Mucosa of rectum (tissue), 2 donors: ENCODE measurements around the gene TDRD1.
A peak's percentile ranks its signal among the peaks of the same experiment; 100 is the strongest.

Experiments used
- H3K27ac ChIP-seq, 2 donors: one replicate each; pipeline ENCODE4 v1.7.0; 2013; ENCODE audit warnings: inconsistent platforms in 2 of 2, low read depth in 2 of 2, low read length in 2 of 2
- H3K27me3 ChIP-seq, 2 donors: one replicate each; pipeline ENCODE4 v1.7.0; 2013; ENCODE audit warnings: low read length in 2 of 2; ENCODE audit not compliant: control insufficient read depth in 2 of 2, insufficient read depth in 2 of 2
- H3K36me3 ChIP-seq, 2 donors: one replicate each; pipeline ENCODE4 v1.7.0; 2013; ENCODE audit warnings: low read length in 2 of 2; ENCODE audit not compliant: control insufficient read depth in 2 of 2, insufficient read depth in 2 of 2
- H3K4me1 ChIP-seq, 2 donors: one replicate each; pipeline ENCODE4 v1.7.0; 2013; ENCODE audit warnings: low read length in 2 of 2, mild to moderate bottlenecking in 1 of 2; ENCODE audit not compliant: control insufficient read depth in 2 of 2, insufficient read depth in 2 of 2
- H3K4me3 ChIP-seq, 2 donors: one replicate each; pipeline ENCODE4 v1.7.0; 2013; ENCODE audit warnings: low read length in 2 of 2
- H3K9ac ChIP-seq, 2 donors: one replicate each; pipeline ENCODE4 v1.7.0; 2013; ENCODE audit warnings: low read length in 2 of 2, low read depth in 1 of 2, mild to moderate bottlenecking in 1 of 2
- H3K9me3 ChIP-seq, 2 donors: one replicate each; pipeline ENCODE4 v1.7.0; 2013; ENCODE audit warnings: low read length in 2 of 2; ENCODE audit not compliant: control insufficient read depth in 2 of 2
- donor health status: healthy.
- donor health status: Normal muscosa, but diverticular disease.

The TDRD1 gene

DNA sequence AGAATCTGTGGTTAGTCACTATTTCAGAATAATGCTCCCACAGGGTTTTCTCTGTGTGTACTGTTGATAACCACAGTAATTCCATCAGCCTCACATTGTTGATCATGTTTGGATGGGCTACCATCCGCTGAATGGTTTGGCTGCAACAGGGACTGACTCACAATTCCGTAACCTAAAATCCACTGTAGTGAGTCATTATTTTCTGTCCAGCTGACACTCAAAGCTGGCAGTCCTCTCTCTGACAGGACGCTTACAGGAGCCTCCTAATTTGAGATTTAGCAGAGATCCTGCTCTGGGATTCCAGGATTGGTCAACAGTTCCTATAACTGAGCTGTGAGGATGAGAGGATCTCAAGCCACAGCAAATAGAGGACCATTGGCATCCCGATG is 92.6 kb downstream of the TDRD1 start:
- Histone ChIP-seq H3K27ac (peak overlapping the region in 1 of 2 donors; percentile 52), H3K4me3 (no peak overlapping the region), H3K36me3 (no peaks in the 10 kb centered on the region), H3K9ac (no peak overlapping the region), H3K9me3 (no peaks in the 10 kb centered on the region), H3K27me3 (peaks cover 8% of the 10 kb centered on the region in 2 donors), H3K4me1 (peaks cover 14 to 15% of the 10 kb centered on the region in 2 donors)

DNA sequence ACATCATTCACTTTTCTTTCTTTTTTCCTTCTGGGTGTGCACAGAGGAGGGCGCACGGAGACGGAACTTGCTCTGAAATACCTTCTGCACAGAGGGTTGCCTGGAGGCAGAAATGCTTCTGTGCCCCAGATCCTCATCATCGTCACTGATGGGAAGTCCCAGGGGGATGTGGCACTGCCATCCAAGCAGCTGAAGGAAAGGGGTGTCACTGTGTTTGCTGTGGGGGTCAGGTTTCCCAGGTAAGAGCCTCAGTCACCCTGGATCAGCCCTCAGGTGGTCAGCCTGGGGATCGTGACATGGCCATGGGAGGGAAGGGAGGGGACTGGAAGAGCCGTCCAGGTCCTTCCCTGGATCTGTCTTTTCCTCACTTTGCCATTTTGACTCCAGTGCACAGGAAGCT is 93.5 kb downstream of the TDRD1 start:
- H3K9ac ChIP-seq, result no peak overlapping the region
- H3K4me1 ChIP-seq, result peaks cover 14 to 15% of the 10 kb centered on the region in 2 donors
- H3K27me3 ChIP-seq, result peaks cover 8 to 10% of the 10 kb centered on the region in 2 donors
- H3K36me3 ChIP-seq, result no peaks in the 10 kb centered on the region
- H3K9me3 ChIP-seq, result no peaks in the 10 kb centered on the region
- no peak overlapping the region for H3K4me3 ChIP-seq
- H3K27ac ChIP-seq, result no peak overlapping the region

DNA sequence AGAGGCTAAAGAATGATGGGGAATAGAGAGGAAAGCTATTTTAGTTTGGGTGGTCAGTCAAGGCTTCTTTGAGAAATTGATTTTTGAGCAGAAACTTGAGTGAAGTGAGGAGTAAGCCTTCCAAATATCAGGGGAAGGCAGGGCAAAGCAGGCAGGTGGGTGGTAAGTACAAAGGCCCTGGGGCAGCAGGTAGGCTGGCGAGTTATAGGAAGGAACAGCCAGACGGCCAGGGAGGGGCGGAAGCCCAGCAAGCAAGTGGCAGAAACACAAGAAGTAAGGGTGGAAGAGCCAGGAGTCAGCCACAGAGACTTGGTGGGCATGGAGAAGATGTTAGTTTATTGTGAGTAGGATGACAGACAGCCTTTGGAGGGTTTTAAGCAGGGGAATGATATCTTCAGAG is 94.8 kb downstream of the TDRD1 start:
- Histone ChIP-seq H3K27ac (no peak overlapping the region), H3K4me1 (peaks cover 14 to 15% of the 10 kb centered on the region in 2 donors), H3K4me3 (no peak overlapping the region), H3K9me3 (no peaks in the 10 kb centered on the region), H3K27me3 (peaks cover 10 to 11% of the 10 kb centered on the region in 2 donors), H3K36me3 (no peaks in the 10 kb centered on the region), H3K9ac (no peak overlapping the region)

DNA sequence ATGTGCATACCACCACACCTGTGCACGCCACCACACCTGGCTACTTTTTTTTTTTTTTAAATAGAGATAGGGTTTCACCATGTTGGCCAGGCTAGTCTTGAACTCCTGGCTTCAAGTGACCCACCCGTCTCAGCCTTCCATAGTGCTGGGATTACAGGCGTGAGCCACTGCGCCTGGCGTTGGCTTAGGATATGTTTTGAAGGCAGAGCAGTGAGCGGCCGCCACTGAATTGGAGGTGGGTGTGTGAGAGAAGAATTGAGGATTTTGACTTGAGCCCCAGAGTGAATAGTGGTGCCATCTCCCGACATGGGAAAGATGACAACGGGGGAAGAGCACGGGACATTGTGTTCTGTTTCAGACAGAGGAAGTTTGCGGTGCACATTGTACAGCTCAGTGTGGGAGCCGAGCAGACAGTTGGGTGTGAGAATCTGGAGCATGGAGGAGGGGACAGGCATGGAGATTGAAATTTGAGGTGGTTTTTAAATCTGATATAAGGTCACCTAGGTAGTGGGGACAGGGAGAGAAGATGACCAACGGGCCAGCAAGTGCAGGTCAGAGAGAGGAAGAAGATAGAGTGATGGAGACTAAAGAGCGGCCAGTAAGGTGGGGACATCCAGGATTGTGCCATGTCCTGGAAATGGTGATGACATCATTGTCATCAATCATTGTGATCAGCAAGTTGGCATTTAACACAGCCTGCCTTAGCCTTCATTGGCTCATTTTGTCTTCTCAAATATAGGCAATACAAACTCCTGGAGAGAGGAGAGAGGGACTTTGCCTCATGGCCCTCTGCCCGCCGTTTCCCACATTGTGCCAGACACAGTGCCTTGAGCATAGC is 95.7 kb downstream of the TDRD1 start:
- no peak overlapping the region for H3K4me3 ChIP-seq
- H3K27me3 ChIP-seq, result peaks cover 10 to 11% of the 10 kb centered on the region in 2 donors
- no peak overlapping the region for H3K27ac ChIP-seq
- H3K36me3 ChIP-seq, result no peaks in the 10 kb centered on the region
- peaks cover 14 to 15% of the 10 kb centered on the region in 2 donors for H3K4me1 ChIP-seq
- H3K9ac ChIP-seq, result no peak overlapping the region
- H3K9me3 ChIP-seq, result no peaks in the 10 kb centered on the region

DNA sequence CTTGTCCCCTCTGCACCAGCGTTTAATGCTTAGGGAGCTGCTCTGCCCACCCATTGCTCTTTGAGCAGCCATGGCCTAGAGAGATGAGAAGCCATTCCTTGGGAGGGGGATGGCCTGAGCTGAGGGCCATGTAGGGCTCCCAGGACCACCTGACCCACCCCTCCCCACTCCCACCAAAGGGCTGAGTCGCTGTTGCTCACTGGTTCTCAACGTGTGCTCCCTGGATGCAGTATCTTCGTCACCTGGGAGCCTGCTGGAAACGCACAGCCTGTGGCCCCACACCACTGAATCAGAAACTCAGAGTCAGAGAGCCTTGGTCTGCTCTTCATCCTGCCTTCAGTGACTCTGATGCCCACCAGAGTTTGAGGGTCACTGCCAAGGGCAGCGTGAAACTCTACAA is 96.9 kb downstream of the TDRD1 start:
- peaks cover 8 to 11% of the 10 kb centered on the region in 2 donors for H3K4me1 ChIP-seq
- no peak overlapping the region for H3K9ac ChIP-seq
- no peaks in the 10 kb centered on the region for H3K9me3 ChIP-seq
- no peak overlapping the region for H3K4me3 ChIP-seq
- H3K27ac ChIP-seq, result no peak overlapping the region
- H3K36me3 ChIP-seq, result no peaks in the 10 kb centered on the region
- H3K27me3 ChIP-seq, result peaks cover 10 to 11% of the 10 kb centered on the region in 2 donors

DNA sequence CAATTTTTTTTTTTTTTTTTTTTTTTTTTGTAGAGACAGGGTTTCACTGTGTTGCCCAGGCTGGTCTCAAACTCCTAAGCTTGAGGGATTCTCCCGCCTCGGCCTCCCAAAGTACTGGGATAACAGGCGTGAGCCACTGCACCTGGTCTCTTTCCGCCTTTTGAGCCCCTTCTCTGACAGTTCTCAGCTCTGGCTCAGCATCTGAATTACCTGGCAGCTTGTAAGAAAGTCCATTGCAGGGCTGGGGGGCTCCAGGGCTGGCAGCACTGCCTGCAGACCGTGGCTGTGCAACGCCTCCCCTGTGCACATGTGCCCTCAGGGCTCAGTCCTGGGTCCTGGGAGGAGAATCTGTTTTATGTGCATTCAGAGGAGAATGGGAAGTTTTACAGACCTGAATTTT is 97.5 kb downstream of the TDRD1 start:
- no peaks in the 10 kb centered on the region for H3K9me3 ChIP-seq
- no peak overlapping the region for H3K27ac ChIP-seq
- H3K36me3 ChIP-seq, result no peaks in the 10 kb centered on the region
- peaks cover 11 to 12% of the 10 kb centered on the region in 2 donors for H3K27me3 ChIP-seq
- no peak overlapping the region for H3K9ac ChIP-seq
- peaks cover 3 to 6% of the 10 kb centered on the region in 2 donors for H3K4me1 ChIP-seq
- no peak overlapping the region for H3K4me3 ChIP-seq

DNA sequence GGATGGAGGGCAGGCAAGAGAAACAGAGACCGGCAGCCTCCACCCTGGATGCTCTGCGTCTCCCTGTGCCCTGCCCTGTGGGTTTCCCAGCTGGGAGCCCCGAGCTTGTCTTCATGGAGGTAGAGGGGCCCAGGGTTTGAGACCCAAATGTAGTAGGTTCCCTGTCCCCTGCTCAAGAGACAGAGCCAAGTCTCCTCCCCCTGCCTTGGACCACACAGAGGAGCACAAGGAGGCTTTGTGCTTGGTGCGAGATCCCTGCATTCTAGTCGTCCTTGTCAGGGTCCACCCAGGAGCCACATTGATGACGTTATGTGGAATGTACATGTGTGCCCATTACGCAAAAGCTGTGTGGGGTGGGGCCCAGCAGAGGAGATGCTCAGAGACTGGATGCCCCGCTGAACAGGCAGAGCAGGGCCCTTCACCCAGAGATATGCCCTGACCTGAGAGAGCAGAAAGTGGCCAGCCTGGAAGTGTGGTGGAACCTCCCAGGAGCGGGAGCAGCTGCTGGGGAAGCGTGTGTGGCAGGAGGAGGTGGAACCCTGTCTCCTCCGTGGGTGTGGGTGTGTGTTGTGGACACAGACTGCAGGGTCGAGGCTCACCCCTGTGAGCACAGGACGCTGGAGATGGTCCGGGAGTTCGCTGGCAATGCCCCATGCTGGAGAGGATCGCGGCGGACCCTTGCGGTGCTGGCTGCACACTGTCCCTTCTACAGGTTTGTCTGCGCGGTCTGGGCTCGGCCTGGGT is 99.2 kb downstream of the TDRD1 start:
- no peaks in the 10 kb centered on the region for H3K9me3 ChIP-seq
- peaks cover 4 to 11% of the 10 kb centered on the region in 2 donors for H3K27me3 ChIP-seq
- no peak overlapping the region for H3K4me3 ChIP-seq
- H3K4me1 ChIP-seq, result no peaks in the 10 kb centered on the region
- H3K27ac ChIP-seq, result no peak overlapping the region
- H3K9ac ChIP-seq, result no peak overlapping the region
- H3K36me3 ChIP-seq, result no peaks in the 10 kb centered on the region

DNA sequence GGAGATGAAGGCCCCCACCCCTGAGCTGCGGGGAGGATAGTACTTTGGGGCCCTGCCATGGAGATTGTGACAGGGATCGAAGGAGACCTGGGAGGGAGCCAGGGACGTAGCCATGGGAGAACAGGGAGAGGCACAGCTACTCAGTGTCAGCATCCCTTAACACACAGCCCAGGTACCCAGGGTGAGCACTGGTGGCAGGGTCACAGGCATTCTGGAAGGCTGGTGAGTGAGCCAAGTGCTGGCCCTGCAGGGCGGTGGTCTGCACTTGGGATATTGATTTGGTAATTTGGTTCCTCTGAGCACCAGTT is 99.7 kb downstream of the TDRD1 start:
- no peak overlapping the region for H3K27ac ChIP-seq

DNA sequence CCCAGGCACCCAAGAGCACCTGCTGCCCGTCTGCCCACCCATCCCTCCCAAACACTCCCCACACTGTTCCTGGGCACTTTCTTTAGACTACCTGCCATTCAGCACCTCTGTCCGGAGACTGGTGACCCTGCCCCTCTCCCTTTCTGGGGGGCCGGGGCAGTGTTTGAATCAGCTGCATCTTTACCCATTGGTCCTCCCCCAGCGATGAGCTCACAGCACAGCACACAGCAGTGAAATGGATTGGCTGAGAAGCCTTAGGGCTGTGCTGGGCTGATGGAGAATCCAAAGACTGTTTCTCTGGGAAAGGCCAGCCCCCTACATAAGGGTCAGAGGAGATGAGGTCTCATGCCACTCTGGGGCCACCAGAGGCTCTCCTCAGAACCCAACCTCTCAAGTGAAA is 100.1 kb downstream of the TDRD1 start:
- Histone ChIP-seq H3K27me3 (peaks cover 4 to 11% of the 10 kb centered on the region in 2 donors), H3K4me1 (no peaks in the 10 kb centered on the region), H3K4me3 (no peak overlapping the region)

More for the DNA sequence above, 99.7 kb downstream of the TDRD1 start:
- H3K36me3 ChIP-seq, result no peaks in the 10 kb centered on the region
- no peak overlapping the region for H3K9ac ChIP-seq
- H3K4me3 ChIP-seq, result no peak overlapping the region
- H3K27me3 ChIP-seq, result peaks cover 4 to 11% of the 10 kb centered on the region in 2 donors
- H3K4me1 ChIP-seq, result no peaks in the 10 kb centered on the region
- H3K9me3 ChIP-seq, result no peaks in the 10 kb centered on the region

DNA sequence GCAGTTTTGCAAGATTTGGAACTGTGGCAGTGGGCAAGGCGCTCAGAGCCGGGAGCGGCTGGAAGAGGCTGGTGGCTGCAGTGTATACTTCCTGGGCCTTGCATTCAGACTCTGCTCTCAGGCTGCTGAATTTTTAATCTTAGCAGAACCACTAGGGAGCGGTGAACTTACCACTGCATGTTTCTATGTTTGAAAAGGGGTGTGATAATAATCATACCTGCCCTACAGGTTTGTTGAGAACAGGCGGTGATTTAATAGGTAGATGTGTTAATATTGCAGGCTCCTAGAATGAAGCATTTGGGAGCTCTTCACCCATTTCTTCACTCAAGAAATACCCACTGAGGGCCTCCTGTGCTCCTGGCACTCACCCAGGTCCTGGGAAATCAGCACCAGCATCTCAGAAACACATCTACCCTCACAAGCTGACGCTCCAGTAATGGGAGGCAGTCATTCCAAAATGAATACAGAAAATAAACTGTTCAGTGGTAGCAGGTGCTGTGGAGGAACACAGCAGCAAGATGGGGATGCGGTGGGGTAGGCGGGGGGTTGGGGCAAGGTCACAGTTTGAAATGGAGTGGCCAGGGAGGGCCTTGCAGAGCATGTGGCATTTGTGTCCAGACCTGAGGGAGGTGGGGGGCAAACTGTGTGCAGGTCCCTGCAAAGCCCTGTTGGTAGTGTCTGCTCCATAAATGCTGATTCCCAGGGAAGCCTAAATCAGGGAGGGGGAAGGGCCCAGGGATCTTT is 100.9 kb downstream of the TDRD1 start:
- Histone ChIP-seq H3K36me3 (no peaks in the 10 kb centered on the region), H3K9me3 (no peaks in the 10 kb centered on the region), H3K9ac (no peak overlapping the region), H3K4me1 (no peaks in the 10 kb centered on the region), H3K4me3 (no peak overlapping the region), H3K27ac (no peak overlapping the region), H3K27me3 (peaks cover 7 to 8% of the 10 kb centered on the region in 2 donors)

More for the DNA sequence above, 100.1 kb downstream of the TDRD1 start:
- Histone ChIP-seq H3K27ac (no peak overlapping the region), H3K9me3 (no peaks in the 10 kb centered on the region), H3K9ac (no peak overlapping the region), H3K36me3 (no peaks in the 10 kb centered on the region)
